GM23248 (cell line): ENCODE data around the gene CLNS1A.

Experiments
- EZH2 ChIP-seq: fragments of 200-600 bp; sonication (generic); IDR thresholded peaks from 2 replicates; pipeline ENCODE4 v1.6.1; 2018; ENCODE audit warnings: antibody characterized with exemption, mild to moderate bottlenecking; ENCODE audit not compliant: insufficient read depth, poor library complexity, severe bottlenecking
- EZH2phosphoT487 ChIP-seq: fragments of 200-600 bp; sonication (generic); IDR thresholded peaks from 2 replicates; pipeline ENCODE4 v1.6.1; 2018; ENCODE audit warnings: antibody characterized with exemption, moderate library complexity, mild to moderate bottlenecking, low read depth; ENCODE audit not compliant: insufficient read depth

DNA sequence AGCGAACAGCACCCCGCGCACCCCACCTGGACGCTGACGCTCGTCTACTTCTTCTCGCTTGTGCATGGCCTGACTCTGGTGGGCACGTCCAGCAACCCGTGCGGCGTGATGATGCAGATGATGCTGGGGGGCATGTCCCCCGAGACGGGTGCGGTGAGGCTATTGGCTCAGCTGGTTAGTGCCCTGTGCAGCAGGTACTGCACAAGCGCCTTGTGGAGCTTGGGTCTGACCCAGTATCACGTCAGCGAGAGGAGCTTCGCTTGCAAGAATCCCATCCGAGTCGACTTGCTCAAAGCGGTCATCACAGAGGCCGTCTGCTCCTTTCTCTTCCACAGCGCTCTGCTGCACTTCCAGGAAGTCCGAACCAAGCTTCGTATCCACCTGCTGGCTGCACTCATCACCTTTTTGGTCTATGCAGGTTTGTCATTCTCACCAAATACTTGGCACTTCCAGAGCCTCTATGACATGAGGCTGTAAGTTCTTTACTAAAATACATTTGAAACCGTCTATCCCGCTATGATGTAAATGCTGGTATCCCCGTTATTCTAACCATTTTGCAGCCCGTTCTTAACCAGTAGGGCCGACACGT is 47.3 kb downstream of the CLNS1A start:
- TF ChIP-seq EZH2 (no peak), EZH2phosphoT487 (no peak)
